Measurements from ENCODE around the gene ATE1. TPM values are rescaled to one million over a fixed set of nuclear protein-coding genes. Genes with fewer than 3 reads are reported as not detected.

Gene ATE1
- total and polyA plus RNA-seq, 12 donors: 4.5 to 57.7 (median 42.5) TPM

GRCh38 chr10:121713486-121713885, 214.3 kb downstream of the ATE1 start:
- intact Hi-C loops (cut with DNase I): no loop called here
- ATAC-seq: no peak
- WGBS, 2 donors: 91 to 92% methylated on average over 5 of the region's 5 CpGs

GRCh38 chr10:121710971-121711370, 216.9 kb downstream of the ATE1 start:
- no peak overlapping the region for H3K27ac ChIP-seq
- H3K4me1 ChIP-seq: peaks cover 0 to 3% (median 0%) of the 10 kb centered on the region in 9 donors
- H3K27me3 ChIP-seq: peaks cover 0 to 38% (median 8%) of the 10 kb centered on the region in 7 donors
- no peak for DNase-seq
- no peak for ATAC-seq
- intact Hi-C loops (cut with DNase I): no loop called here
- no peak for TF ChIP-seq CTCF (IDR thresholded peaks at IDR 0.05)
- WGBS, 2 donors: 81 to 86% methylated on average over 7 of the region's 7 CpGs
- peaks cover 0 to 7% (median 0%) of the 10 kb centered on the region in 11 donors for H3K9me3 ChIP-seq
- H3K4me3 ChIP-seq: no peak overlapping the region
- H3K36me3 ChIP-seq: no peaks in the 10 kb centered on the region

More at GRCh38 chr10:121713486-121713885, 214.3 kb downstream of the ATE1 start:
- Histone ChIP-seq H3K27me3 (peaks cover 0 to 23% (median 8%) of the 10 kb centered on the region in 7 donors), H3K27ac (no peak overlapping the region), H3K9me3 (peaks cover 0 to 11% (median 0%) of the 10 kb centered on the region in 11 donors), H3K36me3 (no peaks in the 10 kb centered on the region), H3K4me3 (no peak overlapping the region), H3K4me1 (peaks cover 0 to 3% (median 0%) of the 10 kb centered on the region in 9 donors)
- TF ChIP-seq CTCF (IDR thresholded peaks at IDR 0.05): no peak
- DNase-seq: no peak

- Histone ChIP-seq H3K4me3 (peak overlapping the region in 3 of 10 donors; percentile 3 to 17 (median 14)), H3K27ac (peak overlapping the region in 7 of 10 donors; percentile 5 to 43 (median 32))
- 44 to 48% methylated on average over 9 of the region's 9 CpGs for WGBS, 2 donors
Measured at GRCh38 chr10:121710207-121710606, 217.6 kb downstream of the ATE1 start.

GRCh38 chr10:121709675-121710073, 218.2 kb downstream of the ATE1 start:
- TF ChIP-seq CTCF (IDR thresholded peaks at IDR 0.05): no peak
- peak overlapping the region in 3 of 10 donors; percentile 3 to 17 (median 14) for H3K4me3 ChIP-seq
- H3K36me3 ChIP-seq: no peaks in the 10 kb centered on the region
- H3K4me1 ChIP-seq: peaks cover 0 to 3% (median 0%) of the 10 kb centered on the region in 9 donors
- WGBS, 2 donors: 51 to 59% methylated on average over 9 of the region's 9 CpGs
- H3K27ac ChIP-seq: peak overlapping the region in 8 of 10 donors; percentile 5 to 43 (median 30)
- H3K27me3 ChIP-seq: peaks cover 0 to 43% (median 8%) of the 10 kb centered on the region in 7 donors
- H3K9me3 ChIP-seq: peaks cover 0 to 7% (median 0%) of the 10 kb centered on the region in 11 donors
- intact Hi-C loops (cut with DNase I): no loop called here
- DNase-seq (no peak), ATAC-seq (peak in 7 of 8 donors; percentile 33 to 91 (median 56))

More at GRCh38 chr10:121710207-121710606, 217.6 kb downstream of the ATE1 start:
- H3K9me3 ChIP-seq: peaks cover 0 to 7% (median 0%) of the 10 kb centered on the region in 11 donors
- H3K27me3 ChIP-seq: peaks cover 0 to 43% (median 8%) of the 10 kb centered on the region in 7 donors
- ATAC-seq: peak in 5 of 8 donors; percentile 28 to 72 (median 42)
- no peaks in the 10 kb centered on the region for H3K36me3 ChIP-seq
- peak in 1 of 2 donors; percentile 18 for DNase-seq
- no peak for TF ChIP-seq CTCF (IDR thresholded peaks at IDR 0.05)
- H3K4me1 ChIP-seq: peaks cover 0 to 3% (median 0%) of the 10 kb centered on the region in 9 donors
- intact Hi-C loops (cut with DNase I): no loop called here

Measured in heart right ventricle (tissue), 16 donors.